ENCODE measurements around the gene COL6A2. TPM values are rescaled to one million over a fixed set of nuclear protein-coding genes. Genes with fewer than 3 reads are reported as not detected.

The COL6A2 gene
- total and polyA plus RNA-seq, 2 of the 13 experiments (the other 11 are each of a cell fraction or from before 2014, with no cell fraction given): 0.07 to 0.41 TPM

- Histone ChIP-seq H3K9me3 (ENCODE audit: low read length) (no peaks in the 10 kb centered on the region), H3K9ac (ENCODE audit: insufficient read depth, low read depth, low read length) (no peak overlapping the region), H3K4me3 (replicated peaks in 1 of 3; ENCODE audit: insufficient read depth in 1 of 3, low read depth in 2 of 3, low read length in 3 of 3) (no peak overlapping the region), H3K4me1 (ENCODE audit: insufficient read depth, low read length) (no peaks in the 10 kb centered on the region), H3K27ac (ENCODE audit: extremely low read length, insufficient read depth, low read length) (no peak overlapping the region), H3K36me3 (replicated peaks in 1 of 2; ENCODE audit: control insufficient read depth in 1 of 2, insufficient read depth in 2 of 2, low read length in 2 of 2) (peaks cover 9% of the 10 kb centered on the region in 2 experiments; a peak in 4 of 5 replicates), H3K27me3 (ENCODE audit: control insufficient read depth in 1 of 2, insufficient read depth in 2 of 2, low read length in 2 of 2) (no peaks in the 10 kb centered on the region), H4K20me1 (ENCODE audit: insufficient read depth, low read length) (peaks cover 12% of the 10 kb centered on the region; the same call in 1 of the 2 replicates), H3K4me2 (ENCODE audit: low read depth, low read length) (no peak overlapping the region), H2AFZ (ENCODE audit: low read length) (no peak overlapping the region), H3K79me2 (ENCODE audit: insufficient read depth, low read length) (no peaks in the 10 kb centered on the region)
- WGBS (ENCODE audit: low lambda C conversion rate): 88% methylated on average over 16 of the region's 22 CpGs
- DNase-seq (ENCODE audit: low spot score) (no peak), FAIRE-seq (no peak), ATAC-seq (no peak)
- no TSS peak for BruUV-seq (replicated peaks)
- CTCF ChIA-PET (ENCODE audit: low intra/inter-chr PET ratio, low total read pairs): no interaction called here
- intact Hi-C loops (cut with micrococcal nuclease; ENCODE audit: unreplicated experiment): no loop called here
- POLR2A ChIA-PET: no interaction called here
- in situ Hi-C loops (cut with HindIII; ENCODE audit: extremely low pct_ligation_motif_present, low pct_unique_long_range_greater_than_20kb): no loop called here
- TF ChIP-seq PPARG (CRISPR knock-in tag; conservative IDR thresholded peaks at IDR 0.05) (no peak), IRF1 (CRISPR knock-in tag; IDR thresholded peaks at IDR 0.05; ENCODE audit: low read depth) (no peak), WIZ (CRISPR knock-in tag; IDR thresholded peaks at IDR 0.05) (no peak), RBFOX2 (IDR thresholded peaks at IDR 0.05; ENCODE audit: low read depth, low read length) (0 out of 2 replicates have a peak, but pooled peaks have one; percentile 41), NONO (IDR thresholded peaks at IDR 0.05) (no peak), NONO (CRISPR knock-in tag; conservative IDR thresholded peaks at IDR 0.05) (peak; percentile 6; the same call in 1 of the 2 replicates), MEF2D (CRISPR knock-in tag; IDR thresholded peaks at IDR 0.05) (no peak), SNAPC5 (CRISPR knock-in tag; IDR thresholded peaks at IDR 0.05; ENCODE audit: borderline replicate concordance) (no peak), ETV5 (CRISPR knock-in tag; IDR thresholded peaks at IDR 0.05; ENCODE audit: borderline replicate concordance) (no peak), AGO2 (optimal IDR thresholded peaks at IDR 0.05; ENCODE audit: low read depth, low read length) (peak; percentile 96), POLR2A (IDR thresholded peaks at IDR 0.05; ENCODE audit: insufficient read depth in 1 of 2, low read depth in 2 of 2, low read length in 2 of 2) (peak in 1 of 2 experiments; percentile 54; a peak in 1 of 4 replicates), AGO1 (IDR thresholded peaks at IDR 0.05; ENCODE audit: low read depth, low read length, poor library complexity, severe bottlenecking) (peak; percentile 64), ZNF280D (CRISPR knock-in tag; IDR thresholded peaks at IDR 0.05) (no peak), THYN1 (CRISPR knock-in tag; IDR thresholded peaks at IDR 0.05; ENCODE audit: borderline replicate concordance, low read depth) (no peak), ZNF530 (CRISPR knock-in tag; IDR thresholded peaks at IDR 0.05; ENCODE audit: low read depth) (no peak), NFYB (CRISPR knock-in tag; IDR thresholded peaks at IDR 0.05) (no peak), RBAK (CRISPR knock-in tag; IDR thresholded peaks at IDR 0.05) (no peak), KMT2A (CRISPR knock-in tag; IDR thresholded peaks at IDR 0.05) (no peak), KMT2B (CRISPR knock-in tag; IDR thresholded peaks at IDR 0.05) (no peak)
Observed at GRCh38 chr21:46136739-46137349, 38.9 kb downstream of the COL6A2 start.
